Measurements from ENCODE around the gene PTPRN2. TPM values are rescaled to one million over a fixed set of nuclear protein-coding genes. Genes with fewer than 3 reads are reported as not detected.

PTPRN2 gene
- total RNA-seq, 1 experiment from 2014 or later: 2.1 TPM

DNA sequence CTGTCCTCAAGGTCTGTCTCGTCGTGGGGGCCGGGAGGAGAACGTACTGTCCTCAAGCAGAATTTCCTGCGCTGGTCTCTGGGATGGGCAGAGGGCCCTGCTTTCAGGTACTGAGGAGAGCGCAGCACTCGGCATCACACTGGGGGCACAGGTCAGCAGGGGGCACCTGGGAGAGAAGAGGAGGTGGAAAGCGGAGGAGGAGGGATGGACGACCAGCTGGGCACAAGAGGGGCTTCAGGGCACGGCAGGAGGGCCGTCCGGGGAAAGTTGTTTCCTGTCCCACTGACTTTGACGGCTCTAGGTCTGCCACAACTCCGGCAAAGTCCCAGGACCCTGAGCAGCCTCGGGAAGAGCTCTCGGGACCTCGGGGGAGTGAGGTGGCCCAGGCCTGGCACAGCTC, 714.0 kb downstream of the PTPRN2 start:
- intact Hi-C loops (cut with micrococcal nuclease): no loop called here
- CTCF ChIA-PET: no interaction called here

More for the DNA sequence above, 714.0 kb downstream of the PTPRN2 start:
- Histone ChIP-seq H3K4me1 (ENCODE audit: control insufficient read depth in 1 of 2, insufficient read depth in 2 of 2, low read length in 2 of 2) (peaks cover 0 to 9% of the 10 kb centered on the region in 2 experiments; a peak in 2 of 4 replicates), H4K20me1 (ENCODE audit: insufficient read depth) (no peaks in the 10 kb centered on the region), H3K9me3 (ENCODE audit: control insufficient read depth in 1 of 2, insufficient read depth in 1 of 2, low read depth in 1 of 2, low read length in 2 of 2) (no peaks in the 10 kb centered on the region), H3K79me2 (ENCODE audit: insufficient read depth, low read length) (no peaks in the 10 kb centered on the region), H3K27ac (ENCODE audit: low read depth, low read length) (no peak overlapping the region), H3K4me3 (replicated peaks in 1 of 2; ENCODE audit: low read depth in 1 of 2, low read length in 2 of 2) (no peak overlapping the region), H2AFZ (ENCODE audit: low read depth, low read length, poor library complexity, severe bottlenecking) (no peak overlapping the region), H3K9ac (ENCODE audit: low read length) (no peak overlapping the region), H3K4me2 (ENCODE audit: low read length) (no peak overlapping the region), H3K36me3 (ENCODE audit: control insufficient read depth in 1 of 2, insufficient read depth in 2 of 2, low read length in 2 of 2) (no peaks in the 10 kb centered on the region), H3K9me2 (ENCODE audit: insufficient read depth) (no peaks in the 10 kb centered on the region), H3K27me3 (ENCODE audit: insufficient read depth, low read length) (no peaks in the 10 kb centered on the region)
- RAD21 ChIA-PET (ENCODE audit: low non-redundant PET in 1 of 2, low total read pairs in 2 of 2, uncharacterized antibody in 2 of 2, unreplicated experiment in 2 of 2): no interaction called here
- POLR2A ChIA-PET: no interaction called here
- TF ChIP-seq ZNF274 (IDR thresholded peaks at IDR 0.05; ENCODE audit: low read depth, low read length): no peak
- TF ChIP-seq, protein P1, sequence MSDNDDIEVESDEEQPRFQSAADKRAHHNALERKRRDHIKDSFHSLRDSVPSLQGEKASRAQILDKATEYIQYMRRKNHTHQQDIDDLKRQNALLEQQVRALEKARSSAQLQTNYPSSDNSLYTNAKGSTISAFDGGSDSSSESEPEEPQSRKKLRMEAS (IDR thresholded peaks at IDR 0.05): no peak
- no peak for TF ChIP-seq CBX3 (IDR thresholded peaks at IDR 0.05; ENCODE audit: low read depth)
- TF ChIP-seq RAD21 (IDR thresholded peaks at IDR 0.05; ENCODE audit: low read depth): no peak
- TF ChIP-seq YY1 (IDR thresholded peaks at IDR 0.05; ENCODE audit: extremely low read depth, insufficient replicate concordance, low read depth, low read length): no peak
- no peak for TF ChIP-seq TCF7L2 (IDR thresholded peaks at IDR 0.05; ENCODE audit: borderline replicate concordance, extremely low read depth, insufficient read depth, insufficient read length)
- no peak for TF ChIP-seq ZFX (IDR thresholded peaks at IDR 0.05)
- TF ChIP-seq POLR2AphosphoS5 (IDR thresholded peaks at IDR 0.05; ENCODE audit: low read depth, low read length): no peak
- TF ChIP-seq JUND (IDR thresholded peaks at IDR 0.05): no peak
- no peak for TF ChIP-seq REST (IDR thresholded peaks at IDR 0.05; ENCODE audit: low read depth)
- TF ChIP-seq ATF3 (IDR thresholded peaks at IDR 0.05): no peak
- TF ChIP-seq, protein P2, sequence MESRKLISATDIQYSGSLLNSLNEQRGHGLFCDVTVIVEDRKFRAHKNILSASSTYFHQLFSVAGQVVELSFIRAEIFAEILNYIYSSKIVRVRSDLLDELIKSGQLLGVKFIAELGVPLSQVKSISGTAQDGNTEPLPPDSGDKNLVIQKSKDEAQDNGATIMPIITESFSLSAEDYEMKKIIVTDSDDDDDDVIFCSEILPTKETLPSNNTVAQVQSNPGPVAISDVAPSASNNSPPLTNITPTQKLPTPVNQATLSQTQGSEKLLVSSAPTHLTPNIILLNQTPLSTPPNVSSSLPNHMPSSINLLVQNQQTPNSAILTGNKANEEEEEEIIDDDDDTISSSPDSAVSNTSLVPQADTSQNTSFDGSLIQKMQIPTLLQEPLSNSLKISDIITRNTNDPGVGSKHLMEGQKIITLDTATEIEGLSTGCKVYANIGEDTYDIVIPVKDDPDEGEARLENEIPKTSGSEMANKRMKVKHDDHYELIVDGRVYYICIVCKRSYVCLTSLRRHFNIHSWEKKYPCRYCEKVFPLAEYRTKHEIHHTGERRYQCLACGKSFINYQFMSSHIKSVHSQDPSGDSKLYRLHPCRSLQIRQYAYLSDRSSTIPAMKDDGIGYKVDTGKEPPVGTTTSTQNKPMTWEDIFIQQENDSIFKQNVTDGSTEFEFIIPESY (IDR thresholded peaks at IDR 0.05; ENCODE audit: extremely low read depth, insufficient replicate concordance, low read length): no peak
- no peak for TF ChIP-seq CTCF (IDR thresholded peaks at IDR 0.05 in 2 of 3, conservative IDR thresholded peaks at IDR 0.05 in 1 of 3; ENCODE audit: borderline replicate concordance in 1 of 3, insufficient read depth in 1 of 3, low read depth in 2 of 3, low read length in 2 of 3)
- TF ChIP-seq EZH2 (IDR thresholded peaks at IDR 0.05): no peak
- TF ChIP-seq FOSL1 (IDR thresholded peaks at IDR 0.05; ENCODE audit: low read depth): no peak
- no peak for TF ChIP-seq SIN3A (IDR thresholded peaks at IDR 0.05; ENCODE audit: low read depth)
- no peak for TF ChIP-seq POLR2A (IDR thresholded peaks at IDR 0.05; ENCODE audit: borderline replicate concordance, extremely low read depth, insufficient read depth, insufficient read length)
- no peak for TF ChIP-seq SP1 (IDR thresholded peaks at IDR 0.05; ENCODE audit: low read depth)
- no peak for ATAC-seq
- BruUV-seq (replicated peaks): no TSS peak
- DNase-seq (ENCODE audit: low read depth, low spot score): no peak
